NCI-H2227 (cell line): ENCODE measurements around the gene CCDC194.

Experiments used
- DNase-seq: peaks from one replicate; lab custom pipeline; 2025; ENCODE audit not compliant: unreplicated experiment; lab: John Stamatoyannopoulos, UW

The CCDC194 gene

GRCh38 chr19:17406046-17406886, 12.3 kb upstream of the CCDC194 start:
- DNase-seq, result no peak

GRCh38 chr19:17405250-17406045, 11.5 kb upstream of the CCDC194 start, which contains the start of gene BST2:
BST2 (minus strand) TSS chr19:17405630; CDS start chr19:17405575, 55 bp downstream.
- DNase-seq, result no peak

- no peak for DNase-seq
These were observed 10.7 kb upstream of the CCDC194 start for GRCh38 chr19:17404621-17405249.

- no peak for DNase-seq
These were observed 10.0 kb upstream of the CCDC194 start for GRCh38 chr19:17404015-17404414.

DNA sequence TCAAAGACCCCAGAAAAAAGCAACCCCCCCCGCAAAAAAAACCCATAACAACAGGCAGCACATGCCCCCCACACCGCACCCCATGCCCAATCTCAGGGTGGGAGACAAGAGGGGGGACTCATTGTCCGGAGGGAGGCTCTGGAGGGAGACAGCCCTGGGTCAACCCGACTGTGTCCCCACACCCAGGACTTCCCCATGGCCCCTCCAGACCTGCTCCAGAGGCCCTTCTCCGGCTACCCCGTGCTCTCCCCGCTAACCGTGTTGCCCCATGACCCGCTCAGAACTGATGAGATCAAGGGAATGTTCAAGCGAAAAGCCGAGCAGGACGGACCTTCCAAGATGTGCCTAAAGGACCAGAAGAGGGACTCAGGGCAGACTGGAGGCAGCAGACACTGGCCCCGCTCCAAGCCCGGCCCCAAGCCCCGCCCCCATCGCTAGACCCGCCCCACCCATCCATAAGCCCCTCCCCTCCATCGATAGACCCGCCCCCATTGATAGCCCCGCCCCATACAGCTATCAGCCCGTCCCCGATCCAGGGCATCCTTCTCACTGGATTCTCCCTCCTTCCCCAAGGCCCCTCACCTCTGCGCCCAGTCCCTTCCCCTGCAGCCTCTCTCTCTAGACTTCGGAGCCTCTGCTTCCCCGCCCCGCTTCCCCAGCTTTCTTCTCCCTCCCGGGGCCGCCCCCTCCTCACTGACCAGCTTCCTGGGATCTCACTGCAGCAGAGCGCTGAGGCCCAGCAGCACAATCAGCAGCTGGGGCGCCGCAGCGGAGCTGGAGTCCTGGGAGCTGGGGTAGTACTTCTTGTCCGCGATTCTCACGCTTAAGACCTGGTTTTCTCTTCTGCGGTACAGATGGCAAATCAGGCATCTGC, 9.2 kb upstream of the CCDC194 start:
- DNase-seq, result peak; percentile 10

GRCh38 chr19:17401628-17402027, 7.6 kb upstream of the CCDC194 start:
- DNase-seq, result no peak

DNA sequence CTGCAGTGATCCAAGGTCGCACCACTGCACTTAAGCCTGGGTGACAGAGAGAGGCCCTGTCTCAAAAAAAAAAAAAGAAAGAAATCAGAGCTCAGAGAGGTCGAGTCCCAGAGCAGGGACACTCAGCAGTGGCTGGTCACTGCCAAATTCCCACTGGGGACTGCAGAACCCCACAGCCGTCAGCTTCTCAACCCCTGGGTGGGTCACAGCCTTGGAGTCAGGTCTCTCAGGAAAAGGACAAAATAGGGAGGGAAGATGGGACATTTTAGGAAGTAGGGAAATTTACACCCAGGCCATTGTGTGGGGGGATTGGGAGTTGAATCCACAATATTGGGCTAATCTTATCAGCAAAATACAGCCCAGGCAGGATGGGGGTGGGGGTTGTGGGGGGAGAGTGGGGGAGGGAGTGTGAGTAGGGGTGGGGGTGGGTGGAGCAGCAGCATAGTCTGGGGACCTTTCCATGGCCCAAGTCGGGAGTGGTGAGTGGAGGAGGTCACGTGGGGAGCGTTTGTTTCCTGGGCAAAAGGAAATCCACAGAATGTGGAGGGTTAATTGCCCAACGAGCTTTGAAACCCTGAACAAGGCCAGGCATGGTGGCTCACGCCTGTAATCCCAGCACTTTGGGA, 5.0 kb upstream of the CCDC194 start:
- DNase-seq, result no peak

DNA sequence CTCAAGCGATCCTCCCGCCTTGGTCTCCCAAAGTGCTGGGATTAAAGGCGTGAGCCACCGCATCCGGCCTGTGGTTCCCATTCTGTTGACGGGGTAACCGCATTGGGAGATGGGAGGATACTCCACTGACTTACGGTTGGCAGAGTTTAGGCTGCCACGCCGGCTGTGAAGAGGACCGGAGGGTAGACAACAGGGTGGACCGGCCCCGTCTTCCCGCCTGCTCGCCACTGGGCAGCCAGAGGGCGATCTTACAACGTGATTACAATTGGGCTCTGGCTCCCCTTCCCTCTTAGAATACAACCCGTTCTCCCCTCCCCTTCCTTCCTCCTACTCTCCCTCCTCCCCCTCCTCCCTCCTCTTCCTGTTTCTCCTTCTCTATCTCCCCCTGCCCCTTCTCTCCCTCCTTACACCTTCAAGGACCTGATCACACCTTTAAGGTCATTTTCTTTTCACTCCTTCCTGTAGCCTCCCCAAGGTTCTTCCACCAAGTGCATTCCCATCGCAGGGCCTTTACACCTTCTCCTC, 957 bp upstream of the CCDC194 start:
- DNase-seq, result peak; percentile 28

DNA sequence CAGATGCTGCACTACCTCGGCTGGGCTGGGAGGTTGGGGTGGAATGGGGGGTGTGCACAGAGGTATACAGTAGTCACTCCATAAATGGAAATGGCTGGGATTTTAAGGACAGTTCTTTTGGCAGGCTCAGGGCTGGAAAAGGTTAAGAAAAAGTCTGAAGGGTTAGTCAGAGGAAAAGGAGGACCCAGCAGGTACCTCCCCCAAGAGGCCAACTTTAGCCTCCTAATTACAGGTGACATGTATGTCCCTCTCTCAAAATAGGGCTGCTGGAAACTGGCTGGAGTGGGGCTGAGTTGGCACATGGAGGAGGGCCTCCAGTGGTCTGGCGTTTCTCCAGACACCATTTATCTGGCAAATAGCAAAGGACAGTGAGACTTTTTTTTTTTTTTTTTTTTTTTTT, 994 bp downstream of the CCDC194 start:
- DNase-seq, result no peak

DNA sequence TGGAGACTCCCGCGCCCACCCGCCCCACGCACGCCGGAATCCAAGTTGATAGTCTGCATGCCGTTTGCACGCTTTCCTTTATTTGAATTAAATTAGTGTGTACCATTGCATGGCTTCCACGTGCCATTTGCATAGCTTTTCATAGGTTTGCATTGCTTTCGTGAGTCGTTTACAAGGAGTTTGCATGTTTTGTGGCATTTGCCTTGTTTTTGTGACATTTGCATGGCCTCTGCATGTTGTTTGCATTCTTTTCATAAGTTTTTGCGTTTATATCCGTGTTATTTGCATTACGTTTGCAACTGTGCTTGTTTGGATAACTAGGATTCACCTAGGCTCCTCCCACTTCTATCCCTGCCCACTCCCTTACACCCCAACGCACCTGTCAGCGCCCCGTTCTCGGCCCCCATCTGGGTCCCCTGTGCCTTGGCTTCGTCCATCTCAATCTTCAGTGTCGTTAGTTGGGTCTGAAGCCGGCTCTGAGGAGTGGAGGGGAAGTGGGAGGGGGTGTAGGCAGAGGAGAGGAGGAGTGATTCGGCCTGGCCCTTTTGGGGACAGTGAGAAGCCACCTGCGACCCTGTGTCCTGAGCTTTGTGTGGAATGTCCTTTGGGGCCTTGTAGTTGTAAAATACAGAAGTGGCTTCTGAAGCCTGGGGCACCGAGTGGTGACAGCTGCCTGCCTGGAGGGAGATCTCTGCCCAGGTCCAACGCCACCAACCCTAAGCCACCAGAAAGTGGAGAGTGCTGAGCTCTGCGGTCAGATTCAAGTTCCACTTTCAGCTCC, 2.4 kb downstream of the CCDC194 start:
- no peak for DNase-seq

DNA sequence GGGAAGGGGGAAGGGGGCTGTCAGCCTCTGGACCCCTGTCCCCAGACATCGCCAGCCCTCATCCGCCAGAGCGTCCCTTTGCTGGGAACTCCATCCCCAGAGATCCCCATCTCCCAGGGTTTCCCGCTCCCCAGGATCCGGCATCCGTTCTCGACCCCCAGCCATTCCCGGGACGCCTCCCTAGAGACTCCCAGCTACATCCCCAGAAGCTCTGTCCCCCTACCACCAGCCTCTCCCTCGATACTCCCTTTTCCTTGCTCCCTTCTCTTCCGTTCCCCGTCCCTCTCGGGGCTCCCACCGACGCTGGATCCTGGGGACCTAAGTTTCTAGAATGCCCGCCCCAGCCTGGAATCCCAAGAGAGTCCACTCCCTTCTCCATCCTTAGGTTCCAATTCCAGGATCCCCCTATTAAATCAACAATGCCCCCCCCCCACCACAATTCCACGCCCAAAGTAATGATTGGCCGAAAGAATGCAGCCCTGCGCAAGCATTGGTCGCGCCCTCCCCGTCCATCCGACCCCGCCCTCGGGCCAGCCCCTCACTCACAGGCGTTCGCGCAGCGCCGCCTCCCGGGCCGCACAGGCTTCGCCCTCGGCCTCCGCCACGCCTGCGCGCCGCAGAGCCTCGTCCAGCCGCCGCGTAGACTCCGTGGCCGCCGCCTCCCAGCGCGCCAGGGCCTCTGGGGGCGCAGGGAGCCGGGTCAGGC, 3.2 kb downstream of the CCDC194 start:
- peak; percentile 93 for DNase-seq

DNA sequence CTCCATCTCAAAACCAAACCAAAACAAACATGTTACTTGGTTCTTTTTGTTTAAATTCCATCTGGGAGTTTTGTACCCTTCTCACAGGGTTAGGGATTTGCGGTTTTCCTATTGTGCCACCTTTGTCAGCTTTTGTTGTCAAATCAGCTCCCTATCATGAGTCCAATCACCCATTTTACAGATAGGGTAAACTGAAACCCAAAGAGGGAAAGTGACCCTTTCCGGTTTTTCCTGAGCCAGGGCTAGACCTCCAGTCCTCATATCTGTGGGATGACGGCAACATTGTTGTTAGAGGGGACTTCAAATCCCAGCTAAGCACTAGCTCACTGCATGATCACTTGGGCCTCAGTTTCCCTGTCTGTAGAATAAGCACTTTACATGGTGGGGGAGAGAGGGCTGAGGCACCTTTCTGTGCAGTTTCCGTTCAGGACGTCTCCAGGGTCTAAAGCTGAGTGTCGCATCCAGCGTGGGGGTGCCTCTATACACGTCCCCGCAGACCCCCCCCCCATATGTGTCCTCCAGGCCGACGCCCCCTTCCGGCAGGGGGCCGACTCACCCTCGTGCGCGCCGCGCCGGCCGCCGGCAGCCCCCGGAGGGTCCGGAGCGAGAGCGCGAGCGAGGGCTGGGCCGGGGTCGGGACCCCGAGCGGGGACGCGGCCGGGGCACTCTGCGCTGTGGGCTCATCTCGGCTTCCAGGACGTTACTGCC, 3.9 kb downstream of the CCDC194 start:
- peak; percentile 33 for DNase-seq

DNA sequence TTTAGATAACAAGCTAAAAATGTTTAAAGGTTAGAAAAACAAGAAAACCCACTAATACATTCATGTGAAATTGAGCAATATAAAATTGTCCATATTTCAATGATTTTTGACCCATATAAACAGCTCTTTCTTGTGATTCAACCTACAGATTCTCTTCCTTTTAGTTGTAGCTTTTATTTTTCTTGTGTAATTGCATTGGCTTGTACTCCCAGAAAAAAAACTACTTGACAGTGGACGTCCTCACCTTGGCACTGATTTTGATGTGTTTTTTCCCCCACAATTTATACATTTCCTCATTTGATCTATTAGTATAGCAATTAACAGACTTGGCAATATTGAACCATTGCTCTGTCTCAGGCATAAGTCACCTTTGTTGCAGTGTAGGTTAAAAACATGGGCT, 4.7 kb downstream of the CCDC194 start:
- DNase-seq, result no peak

DNA sequence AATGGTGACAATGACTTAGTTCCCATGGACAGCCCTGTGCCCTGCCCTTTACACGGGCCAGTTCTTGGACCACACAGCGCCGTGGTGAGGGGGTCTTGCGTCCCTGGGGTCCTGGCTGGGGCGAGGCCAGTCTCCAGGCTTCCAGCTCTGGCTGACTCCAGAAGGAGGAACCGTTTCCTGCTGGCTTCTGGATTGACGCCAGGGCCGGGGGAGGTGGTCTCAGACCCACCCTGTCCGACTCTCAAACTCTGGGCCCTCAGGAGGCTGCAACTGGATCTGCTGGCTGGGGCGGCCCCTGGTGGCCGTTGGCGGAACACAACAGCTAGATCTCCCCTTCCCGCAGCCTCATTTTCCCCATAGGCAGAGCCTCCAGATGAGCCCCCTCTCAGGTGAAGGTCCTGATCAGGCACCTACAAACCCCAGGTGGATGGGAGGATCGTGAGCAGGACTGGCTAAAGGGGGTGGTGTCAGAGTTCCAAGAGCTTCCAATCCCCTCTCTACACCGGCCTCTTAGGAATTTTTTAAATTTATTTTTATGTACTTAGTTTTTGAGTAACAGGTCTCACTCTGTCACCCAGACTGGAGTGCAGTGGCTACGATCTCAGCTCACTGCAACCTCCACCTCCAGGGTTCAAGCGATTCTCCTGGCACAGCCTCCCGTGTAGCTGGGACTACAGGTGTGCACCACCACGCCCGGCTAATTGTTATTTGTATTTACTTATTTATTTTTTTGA, 8.0 kb downstream of the CCDC194 start:
- DNase-seq, result peak; percentile 62

DNA sequence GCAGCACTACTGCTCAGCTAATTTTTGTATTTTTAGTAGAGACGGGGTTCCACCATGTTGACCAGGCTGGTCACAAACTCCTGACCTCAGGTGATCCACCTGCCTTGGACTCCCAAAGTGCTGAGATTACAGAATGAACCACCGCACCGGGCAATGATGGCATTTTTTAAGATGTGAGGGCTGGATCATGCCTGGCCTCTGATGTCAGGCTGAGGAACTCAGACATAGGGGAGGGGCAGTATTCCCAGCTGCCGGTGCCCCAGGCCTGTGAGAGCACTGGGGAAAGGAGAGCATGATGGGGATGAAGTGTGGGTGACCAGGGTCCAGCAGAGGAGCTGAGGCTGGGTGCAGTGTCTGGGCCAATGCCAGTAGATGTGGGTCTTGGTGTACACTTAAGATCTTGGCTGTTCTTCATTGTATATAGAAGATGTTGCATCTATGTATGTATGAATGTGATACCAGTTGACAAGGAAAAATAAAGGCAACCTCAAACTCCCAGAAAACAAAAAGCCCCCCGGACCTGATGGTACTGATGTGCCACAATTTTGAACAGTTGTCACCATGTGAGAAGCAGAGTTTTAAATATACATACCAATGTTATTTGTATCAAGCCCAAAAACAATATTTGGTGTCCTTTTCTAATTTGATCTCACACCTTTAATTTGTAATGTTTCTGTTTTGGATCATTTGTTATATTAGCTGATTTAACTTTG, 13.4 kb downstream of the CCDC194 start:
- DNase-seq, result no peak

GRCh38 chr19:17379221-17379631, 14.8 kb downstream of the CCDC194 start:
- DNase-seq, result peak; percentile 45

- DNase-seq, result no peak
These were observed 15.7 kb downstream of the CCDC194 start for GRCh38 chr19:17378271-17378670.
